A673 (cell line): ENCODE measurements around the gene ZNF644.

Source experiments
- EZH2 ChIP-seq: fragments of 200-600 bp; sonication (generic); IDR thresholded peaks from 2 replicates; pipeline ENCODE4 v1.6.1; 2017; ENCODE audit warnings: borderline replicate concordance, low read depth, mild to moderate bottlenecking, mixed read lengths, antibody characterized with exemption, low read length; ENCODE audit not compliant: poor library complexity, severe bottlenecking
- TF ChIP-seq, protein P1 (sequence below): fragments of 300-800, 200-600 bp; sonication (generic); conservative IDR thresholded peaks from 2 replicates; pipeline ENCODE4 v1.5.1; 2017; ENCODE audit warnings: low read depth, mild to moderate bottlenecking, antibody characterized with exemption, low read length, moderate library complexity, mixed read lengths

DNA sequence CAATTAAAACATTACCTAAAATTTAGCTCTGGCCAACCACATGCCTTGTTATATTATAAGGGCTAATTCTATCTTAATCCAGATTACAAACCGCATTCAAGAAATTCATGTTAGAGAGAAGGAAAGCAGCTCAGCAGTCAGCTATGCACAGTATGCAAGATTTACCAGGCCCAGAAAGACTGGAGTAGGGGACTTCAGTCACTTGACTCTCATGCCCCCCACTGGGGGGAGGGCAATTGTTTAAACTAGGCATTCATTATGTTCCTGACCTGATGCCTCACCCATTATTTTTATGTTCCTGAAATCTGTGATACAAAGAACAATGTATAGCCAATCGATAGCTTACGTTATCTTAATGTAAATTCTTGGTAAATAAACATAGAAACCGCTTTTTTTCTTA lies 96.9 kb downstream of the ZNF644 start:
- TF ChIP-seq, protein P1, sequence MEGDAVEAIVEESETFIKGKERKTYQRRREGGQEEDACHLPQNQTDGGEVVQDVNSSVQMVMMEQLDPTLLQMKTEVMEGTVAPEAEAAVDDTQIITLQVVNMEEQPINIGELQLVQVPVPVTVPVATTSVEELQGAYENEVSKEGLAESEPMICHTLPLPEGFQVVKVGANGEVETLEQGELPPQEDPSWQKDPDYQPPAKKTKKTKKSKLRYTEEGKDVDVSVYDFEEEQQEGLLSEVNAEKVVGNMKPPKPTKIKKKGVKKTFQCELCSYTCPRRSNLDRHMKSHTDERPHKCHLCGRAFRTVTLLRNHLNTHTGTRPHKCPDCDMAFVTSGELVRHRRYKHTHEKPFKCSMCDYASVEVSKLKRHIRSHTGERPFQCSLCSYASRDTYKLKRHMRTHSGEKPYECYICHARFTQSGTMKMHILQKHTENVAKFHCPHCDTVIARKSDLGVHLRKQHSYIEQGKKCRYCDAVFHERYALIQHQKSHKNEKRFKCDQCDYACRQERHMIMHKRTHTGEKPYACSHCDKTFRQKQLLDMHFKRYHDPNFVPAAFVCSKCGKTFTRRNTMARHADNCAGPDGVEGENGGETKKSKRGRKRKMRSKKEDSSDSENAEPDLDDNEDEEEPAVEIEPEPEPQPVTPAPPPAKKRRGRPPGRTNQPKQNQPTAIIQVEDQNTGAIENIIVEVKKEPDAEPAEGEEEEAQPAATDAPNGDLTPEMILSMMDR: no peak
- no peak for TF ChIP-seq EZH2
